ENCODE results near the gene MAMDC4.

MAMDC4 gene

GRCh38 chr9:136867480-136867879 lies 15.3 kb downstream of the MAMDC4 start:
- no peak for TF ChIP-seq CTCF (IDR thresholded peaks at IDR 0.05)

GRCh38 chr9:136867917-136868316 lies 15.8 kb downstream of the MAMDC4 start:
- TF ChIP-seq CTCF (IDR thresholded peaks at IDR 0.05): no peak

- TF ChIP-seq CTCF (IDR thresholded peaks at IDR 0.05): no peak
Observed at GRCh38 chr9:136868644-136869043, 16.5 kb downstream of the MAMDC4 start.

- no peak for TF ChIP-seq CTCF (IDR thresholded peaks at IDR 0.05)
Observed at GRCh38 chr9:136875155-136875554, 23.0 kb downstream of the MAMDC4 start.

- TF ChIP-seq CTCF (IDR thresholded peaks at IDR 0.05): no peak
Observed at GRCh38 chr9:136876476-136876875, 24.3 kb downstream of the MAMDC4 start.

GRCh38 chr9:136880651-136881050 lies 28.5 kb downstream of the MAMDC4 start:
- no peak for TF ChIP-seq CTCF (IDR thresholded peaks at IDR 0.05)

GRCh38 chr9:136881691-136882108 lies 29.6 kb downstream of the MAMDC4 start:
- no peak for TF ChIP-seq CTCF (IDR thresholded peaks at IDR 0.05)
